Subcutaneous adipose tissue (tissue), 4 donors: ENCODE measurements around the gene ERC2. TPM values are rescaled to one million over a fixed set of nuclear protein-coding genes. Genes with fewer than 3 reads are reported as not detected.

Experiments used
- CTCF ChIP-seq: fragments of 450-650 bp; IDR thresholded peaks from one replicate; pipeline ENCODE4 v1.5.1; 2016; ENCODE audit warnings: low read depth, mild to moderate bottlenecking, control low read depth, antibody characterized with exemption, moderate library complexity
- total RNA-seq, 4 donors: library from RNA; depleted of rRNA; stranded (reverse); fragments of >200 nt; gene quantifications; one replicate each; pipeline ENCODE4 v1.1.0, GENCODE V29; 2016

Gene ERC2
- total RNA-seq, 4 donors from 2014 or later, result 1.1 TPM; not detected in 3

DNA sequence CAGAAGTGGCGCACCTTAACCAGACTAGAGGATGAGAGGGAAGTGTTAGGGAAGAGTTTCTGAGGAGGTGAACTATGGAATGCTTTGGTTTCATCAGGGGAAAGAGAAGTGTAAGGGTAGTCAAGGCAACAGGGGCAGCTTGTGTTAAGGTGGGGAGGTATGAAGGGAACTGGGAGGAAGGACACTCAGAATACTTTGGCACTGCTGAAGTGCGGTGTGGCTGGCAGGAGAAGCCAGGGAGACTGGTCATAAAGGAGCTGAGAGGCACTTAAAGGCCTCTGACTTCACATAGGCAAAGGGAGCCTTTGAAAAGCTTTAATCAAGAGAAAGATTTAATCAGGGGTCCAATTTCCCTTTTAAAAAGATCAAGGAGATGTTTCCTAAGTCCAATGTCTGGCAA lies 129.0 kb downstream of the ERC2 start:
- no peak for TF ChIP-seq CTCF

GRCh38 chr3:56336023-56336422 lies 132.2 kb downstream of the ERC2 start:
- TF ChIP-seq CTCF, result no peak

DNA sequence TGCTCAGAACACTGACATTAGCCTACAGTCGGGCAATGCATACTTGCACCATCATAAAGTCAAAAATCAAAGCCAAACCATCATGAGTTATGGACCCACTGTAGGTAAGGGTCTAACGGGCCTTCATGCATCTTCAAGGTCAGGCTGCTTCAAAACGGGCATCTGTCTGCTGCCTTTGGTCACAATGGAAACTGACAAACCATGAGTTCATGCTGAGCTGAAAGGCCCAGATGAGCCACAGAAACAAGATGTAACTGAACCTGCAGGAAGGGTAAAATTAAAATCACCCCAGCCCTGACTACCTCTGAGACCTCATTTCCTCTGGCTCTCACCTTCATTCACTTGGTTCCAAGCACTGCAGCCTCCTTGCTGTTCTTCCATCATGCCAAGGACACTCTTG lies 143.8 kb downstream of the ERC2 start:
- TF ChIP-seq CTCF, result no peak

- TF ChIP-seq CTCF, result no peak
Observed at GRCh38 chr3:56323986-56324420, 144.3 kb downstream of the ERC2 start.

DNA sequence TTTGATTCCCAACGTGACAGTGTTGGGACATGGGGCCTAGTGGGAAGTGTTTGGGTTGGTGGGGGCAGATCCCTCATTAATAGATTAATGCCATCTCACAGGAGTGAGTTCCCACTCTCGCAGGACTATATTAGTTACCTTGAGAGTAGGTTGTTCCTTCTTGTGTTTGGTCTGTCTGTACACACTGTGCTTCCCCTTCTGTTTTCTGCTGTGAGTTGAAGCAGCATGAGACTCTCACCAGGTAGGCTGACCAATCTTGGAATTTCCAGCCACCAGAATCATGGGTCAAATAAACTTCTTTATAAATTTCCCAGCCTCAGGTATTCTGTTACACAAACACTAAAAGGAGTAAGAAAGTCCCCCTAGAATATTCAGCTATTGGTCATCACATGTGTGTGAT lies 145.4 kb downstream of the ERC2 start:
- TF ChIP-seq CTCF, result no peak

- no peak for TF ChIP-seq CTCF
Observed at GRCh38 chr3:56321892-56322291, 146.4 kb downstream of the ERC2 start.

DNA sequence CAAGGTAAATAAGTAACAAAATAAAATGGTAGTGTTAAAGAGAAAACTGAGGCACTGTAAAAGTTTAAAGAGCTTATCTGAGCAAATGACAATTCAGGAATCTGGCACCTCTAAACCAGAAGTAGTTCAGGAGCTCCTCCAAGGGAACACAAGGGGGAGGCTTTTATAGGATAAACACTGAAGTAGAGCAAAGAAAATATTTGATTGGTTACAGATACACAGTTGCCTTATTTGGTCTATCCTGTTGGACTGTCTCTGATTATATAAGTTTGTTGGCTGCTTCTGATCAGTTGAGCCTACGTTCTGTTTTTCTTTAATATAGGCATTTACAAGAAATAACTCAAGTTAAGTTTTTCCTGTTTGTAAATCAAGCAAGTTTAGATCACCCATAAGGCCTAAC lies 146.9 kb downstream of the ERC2 start:
- no peak for TF ChIP-seq CTCF
